GM12878 (cell line): Measurements from ENCODE around the gene CNTNAP2. TPM values are rescaled to one million over a fixed set of nuclear protein-coding genes. Genes with fewer than 3 reads are reported as not detected.

Source experiments
- ATAC-seq: fragments of 200-7000 bp; cut with Tn5 transposase; 3 replicates; pipeline ENCODE4 v1.9.1; 2020; ENCODE audit warnings: mild to moderate bottlenecking, moderate library complexity
- BruUV-seq: library from RNA; stranded (reverse); fragments of 400-500 nt; replicated peaks from 2 replicates; lab custom pipeline; 2021; lab: Mats Ljungman, UMichigan
- CTCF ChIA-PET: fragments of 300-600 bp; sonication (Branson Sonifier 250); formaldehyde crosslinking; extraction: SDS; loops from one replicate; lab custom pipeline; 2021; ENCODE audit warnings: inconsistent platforms; lab: Yijun Ruan, JAX
- POLR2A ChIA-PET: fragments of 350-600 bp; formaldehyde crosslinking; extraction: SDS; loops from one replicate; lab custom pipeline; 2021; ENCODE audit warnings: inconsistent platforms; lab: Charles Lee
- RAD21 ChIA-PET: fragments of 300-600 bp; sonication (Branson Sonifier 250); formaldehyde crosslinking; loops from one replicate; lab custom pipeline; 2023; ENCODE audit warnings: antibody characterized with exemption; ENCODE audit not compliant: unreplicated experiment; lab: Charles Lee
- SMC1A ChIA-PET: fragments of 300-600 bp; sonication (Branson Sonifier 250); formaldehyde crosslinking; loops from one replicate; lab custom pipeline; 2023; ENCODE audit not compliant: unreplicated experiment, uncharacterized antibody; lab: Charles Lee
- DNase-seq: peaks from one replicate; pipeline ENCODE4 v3.0.0-alpha.2; 2011; ENCODE audit warnings: low read depth, low spot score
- FAIRE-seq: peaks from 3 replicates; lab custom pipeline; 2011; peaks lifted over from hg19 to GRCh38; lab: Jason Lieb, UNC
- H2AFZ ChIP-seq: 2 replicates; pipeline ENCODE4 v1.6.0; 2011; ENCODE audit warnings: low read depth, low read length, control low read depth; ENCODE audit not compliant: control insufficient read depth
- H3K27ac ChIP-seq: 2 replicates; pipeline ENCODE4 v1.5.1; 2011; ENCODE audit warnings: control low read depth; ENCODE audit not compliant: control insufficient read depth, insufficient read depth
- H3K27me3 ChIP-seq, 2 experiments: replicated peaks in 1 of 2; 2 replicates each; pipeline versions ENCODE4 v1.6.0 to v1.6.1; 2011; ENCODE audit warnings: low read length in 1 of 2; ENCODE audit not compliant: control insufficient read depth in 2 of 2, insufficient read depth in 2 of 2
- H3K36me3 ChIP-seq, 2 experiments: 2 replicates each; pipeline ENCODE4 v1.5.1; 2011; ENCODE audit warnings: low read length in 1 of 2; ENCODE audit not compliant: control insufficient read depth in 2 of 2, insufficient read depth in 2 of 2
- H3K4me1 ChIP-seq: 2 replicates; pipeline ENCODE4 v1.6.1; 2011; ENCODE audit warnings: mild to moderate bottlenecking, low read length, moderate library complexity, mixed read lengths; ENCODE audit not compliant: control insufficient read depth, insufficient read depth
- H3K4me2 ChIP-seq: 2 replicates; pipeline ENCODE4 v1.6.0; 2011; ENCODE audit warnings: control low read depth; ENCODE audit not compliant: control insufficient read depth, insufficient read depth
- H3K4me3 ChIP-seq: fragments of 200-600 bp; sonication (generic); 2 replicates; pipeline ENCODE4 v1.5.1; 2016
- H3K79me2 ChIP-seq: 2 replicates; pipeline ENCODE4 v1.6.0; 2011; ENCODE audit warnings: low read length; ENCODE audit not compliant: control insufficient read depth, insufficient read depth
- H3K9ac ChIP-seq: 2 replicates; pipeline ENCODE4 v1.8.0; 2011; ENCODE audit warnings: low read length, control low read depth, mixed read lengths; ENCODE audit not compliant: control insufficient read depth, insufficient read depth
- H3K9me3 ChIP-seq: replicated peaks from 3 replicates; pipeline ENCODE4 v1.5.1; 2011; ENCODE audit warnings: mild to moderate bottlenecking, low read length; ENCODE audit not compliant: control insufficient read depth, insufficient read depth
- H4K20me1 ChIP-seq: 2 replicates; pipeline ENCODE4 v1.6.0; 2011; ENCODE audit not compliant: control insufficient read depth, insufficient read depth
- BMI1 ChIP-seq: fragments of 450-650 bp; IDR thresholded peaks from 2 replicates; pipeline ENCODE4 v1.6.1; 2016; ENCODE audit warnings: mild to moderate bottlenecking, moderate library complexity, borderline replicate concordance
- CBX3 ChIP-seq: fragments of 200-600 bp; sonication (generic); IDR thresholded peaks from 2 replicates; pipeline ENCODE4 v1.6.1; 2016; ENCODE audit warnings: low read depth, borderline replicate concordance
- CREB1 ChIP-seq: IDR thresholded peaks from 2 replicates; pipeline ENCODE4 v1.6.1; 2012; ENCODE audit warnings: low read depth, mild to moderate bottlenecking, inconsistent platforms
- IKZF1 ChIP-seq: fragments of 450-650 bp; conservative IDR thresholded peaks from 2 replicates; pipeline ENCODE4 v1.6.1; 2017; ENCODE audit warnings: antibody characterized with exemption, mild to moderate bottlenecking
- IKZF2 ChIP-seq, 2 experiments: fragments of 450-650 bp; IDR thresholded peaks; 2 replicates each; pipeline ENCODE4 v1.6.1; 2017; ENCODE audit warnings: mild to moderate bottlenecking in 2 of 2, moderate library complexity in 2 of 2
- LARP7 ChIP-seq: fragments of 450-650 bp; IDR thresholded peaks from 2 replicates; pipeline ENCODE4 v1.6.1; 2017; ENCODE audit warnings: mild to moderate bottlenecking
- MLLT1 ChIP-seq: fragments of 450-650 bp; IDR thresholded peaks from 2 replicates; pipeline ENCODE4 v1.6.1; 2016; ENCODE audit warnings: mild to moderate bottlenecking
- NR2C2 ChIP-seq: IDR thresholded peaks from 2 replicates; pipeline ENCODE4 v1.6.1; 2011; ENCODE audit warnings: borderline replicate concordance, low read depth; ENCODE audit not compliant: control insufficient read depth, insufficient read length
- PAX5 ChIP-seq: IDR thresholded peaks from 2 replicates; pipeline ENCODE4 v1.6.1; 2011; ENCODE audit warnings: low read depth, low read length, borderline replicate concordance
- POLR2A ChIP-seq: IDR thresholded peaks from 2 replicates; pipeline ENCODE4 v1.6.1; 2011; ENCODE audit warnings: low read depth, mild to moderate bottlenecking, low read length
- POLR2AphosphoS5 ChIP-seq: IDR thresholded peaks from 2 replicates; pipeline ENCODE4 v1.6.1; 2011; ENCODE audit warnings: mild to moderate bottlenecking, low read length, inconsistent platforms
- RELB ChIP-seq: fragments of 450-650 bp; IDR thresholded peaks from 2 replicates; pipeline ENCODE4 v1.6.1; 2017; ENCODE audit warnings: low read depth, mild to moderate bottlenecking, moderate library complexity
- SIN3A ChIP-seq: IDR thresholded peaks from 2 replicates; pipeline ENCODE4 v1.6.1; 2012; ENCODE audit warnings: low read depth, low read length, improper control_type of control experiment
- SREBF2 ChIP-seq: IDR thresholded peaks from 2 replicates; pipeline ENCODE4 v1.6.1; 2012; ENCODE audit warnings: mild to moderate bottlenecking, low read length
- TCF7 ChIP-seq: IDR thresholded peaks from 2 replicates; pipeline ENCODE4 v1.6.1; 2014; ENCODE audit warnings: antibody characterized with exemption, borderline replicate concordance
- USF2 ChIP-seq: IDR thresholded peaks from 2 replicates; pipeline ENCODE4 v1.6.1; 2011; ENCODE audit warnings: low read depth, low read length, improper control_type of control experiment, borderline replicate concordance
- YBX1 ChIP-seq: fragments of 450-650 bp; IDR thresholded peaks from 2 replicates; pipeline ENCODE4 v1.6.1; 2016; ENCODE audit warnings: antibody characterized with exemption
- YY1 ChIP-seq: IDR thresholded peaks from 2 replicates; pipeline ENCODE4 v1.6.1; 2011; ENCODE audit warnings: low read depth, mild to moderate bottlenecking, low read length
- WGBS: methylation state at CpG from one replicate; pipeline ENCODE4 v1.1.6; 2016; ENCODE audit warnings: low lambda C conversion rate; ENCODE audit not compliant: insufficient replicate concordance, insufficient coverage; ENCODE audit errors: missing lambda C conversion rate; 5-methylcytosine and 5-hydroxymethylcytosine counted together
- in situ Hi-C: fragments of 300-500 bp; cut with MboI; formaldehyde crosslinking; loops from 9 replicates; pipeline ENCODE4 v1.14.3; 2018; ENCODE audit warnings: mixed read lengths
- intact Hi-C: fragments of 100-400 bp; cut with micrococcal nuclease; formaldehyde crosslinking; loops from one replicate; pipeline ENCODE4 v1.14.2; 2022; ENCODE audit not compliant: unreplicated experiment
- polyA plus RNA-seq, 11 experiments: library from polyadenylated mRNA; depleted of rRNA in 4 of 11; unstranded in 6 of 11; stranded (reverse) in 5 of 11; fragments of >200 nt; fragmentation: Nextera tagmentation in 4 of 11; fragmentation: Illumina TruSeq in 1 of 11; extraction: Ambion mirVana in 4 of 11; extraction: Trizol in 1 of 11; gene quantifications; 1 replicate in 1 of 11; 2 replicates in 10 of 11; pipeline versions ENCODE4 v1.2.1 to v1.2.3, GENCODE V29; 2011 to 2016; ENCODE audit warnings: inconsistent platforms in 2 of 11, missing spikeins in 2 of 11, low read depth in 1 of 11
- total RNA-seq, 4 experiments: library from RNA; depleted of rRNA in 3 of 4; stranded (reverse); fragments of >200 nt in 3 of 4; fragmentation: Illumina TruSeq in 1 of 4; extraction: Trizol in 1 of 4; gene quantifications; 2 replicates each; pipeline versions ENCODE4 v1.2.1 to v1.2.3, GENCODE V29; 2013 to 2021

Gene CNTNAP2
- total and polyA plus RNA-seq, 10 of the 15 experiments (the other 5 are each of a cell fraction or from before 2014, with no cell fraction given): 0.03 to 0.08 (median 0.03) TPM; not detected in 7

GRCh38 chr7:146486519-146486918, 369.9 kb downstream of the CNTNAP2 start:
- ChIA-PET RAD21 (no interaction called here), POLR2A (no interaction called here), SMC1A (no interaction called here), CTCF (no interaction called here)
- H3K36me3 ChIP-seq: no peaks in the 10 kb centered on the region
- intact Hi-C loops: no loop called here
- H3K79me2 ChIP-seq: no peaks in the 10 kb centered on the region
- WGBS: 61% methylated on average over 3 of the region's 3 CpGs
- no peak overlapping the region for H3K9ac ChIP-seq
- no peaks in the 10 kb centered on the region for H4K20me1 ChIP-seq
- H3K27ac ChIP-seq: no peak overlapping the region
- no TSS peak for BruUV-seq
- FAIRE-seq (no peak), DNase-seq (no peak), ATAC-seq (no peak)
- TF ChIP-seq SIN3A (no peak), POLR2A (no peak), YBX1 (no peak), CREB1 (no peak), CBX3 (no peak), NR2C2 (no peak), YY1 (no peak), BMI1 (no peak), RELB (no peak), PAX5 (no peak), MLLT1 (no peak), IKZF1 (no peak), SREBF2 (no peak), LARP7 (no peak), TCF7 (no peak), IKZF2 (IDR thresholded peaks at IDR 0.05) (no peak), USF2 (no peak), POLR2AphosphoS5 (no peak)
- no peak overlapping the region for H3K4me3 ChIP-seq
- no peaks in the 10 kb centered on the region for H3K9me3 ChIP-seq
- H3K27me3 ChIP-seq: no peaks in the 10 kb centered on the region
- no peak overlapping the region for H3K4me2 ChIP-seq
- in situ Hi-C loops: no loop called here
- H2AFZ ChIP-seq: no peak overlapping the region
- no peaks in the 10 kb centered on the region for H3K4me1 ChIP-seq
